ENCODE measurements around the gene HMGN3.

DNA sequence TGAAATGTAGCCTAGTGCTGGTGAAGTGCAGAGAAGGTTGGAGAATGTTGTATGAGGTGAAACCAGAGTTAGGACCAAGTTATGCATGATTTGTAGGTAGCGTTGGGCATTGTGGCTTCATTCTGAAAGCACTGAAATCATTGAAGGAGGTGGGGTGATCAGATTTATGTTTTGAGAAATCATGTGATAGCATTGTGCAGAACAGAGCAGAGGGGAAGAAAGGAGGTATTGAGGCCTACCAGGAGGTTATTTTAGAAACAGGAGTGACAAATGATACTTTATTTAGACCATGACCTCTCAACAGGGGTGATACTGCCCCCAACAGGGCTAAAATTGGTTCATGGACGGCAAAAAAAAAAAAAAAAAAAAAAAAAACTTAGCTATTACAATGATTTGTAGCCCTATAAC lies 15.6 kb upstream of the HMGN3 start:
- TF ChIP-seq, protein P1, sequence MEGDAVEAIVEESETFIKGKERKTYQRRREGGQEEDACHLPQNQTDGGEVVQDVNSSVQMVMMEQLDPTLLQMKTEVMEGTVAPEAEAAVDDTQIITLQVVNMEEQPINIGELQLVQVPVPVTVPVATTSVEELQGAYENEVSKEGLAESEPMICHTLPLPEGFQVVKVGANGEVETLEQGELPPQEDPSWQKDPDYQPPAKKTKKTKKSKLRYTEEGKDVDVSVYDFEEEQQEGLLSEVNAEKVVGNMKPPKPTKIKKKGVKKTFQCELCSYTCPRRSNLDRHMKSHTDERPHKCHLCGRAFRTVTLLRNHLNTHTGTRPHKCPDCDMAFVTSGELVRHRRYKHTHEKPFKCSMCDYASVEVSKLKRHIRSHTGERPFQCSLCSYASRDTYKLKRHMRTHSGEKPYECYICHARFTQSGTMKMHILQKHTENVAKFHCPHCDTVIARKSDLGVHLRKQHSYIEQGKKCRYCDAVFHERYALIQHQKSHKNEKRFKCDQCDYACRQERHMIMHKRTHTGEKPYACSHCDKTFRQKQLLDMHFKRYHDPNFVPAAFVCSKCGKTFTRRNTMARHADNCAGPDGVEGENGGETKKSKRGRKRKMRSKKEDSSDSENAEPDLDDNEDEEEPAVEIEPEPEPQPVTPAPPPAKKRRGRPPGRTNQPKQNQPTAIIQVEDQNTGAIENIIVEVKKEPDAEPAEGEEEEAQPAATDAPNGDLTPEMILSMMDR (IDR thresholded peaks at IDR 0.05) = no peak
- TF ChIP-seq POLR2A (IDR thresholded peaks at IDR 0.05) (no peak), POLR2AphosphoS5 (IDR thresholded peaks at IDR 0.05) (no peak)

Measured in breast epithelium (tissue), 3 donors.